Breast epithelium (tissue), 3 donors: ENCODE results near the gene CST9L.

Source experiments
- CTCF ChIP-seq, 3 donors: fragments of 450-650 bp; IDR thresholded peaks; one replicate each; pipeline ENCODE4 v1.5.1; 2016 to 2017; ENCODE audit warnings: antibody characterized with exemption in 3 of 3, mild to moderate bottlenecking in 3 of 3, moderate library complexity in 3 of 3
- POLR2A ChIP-seq: fragments of 450-650 bp; IDR thresholded peaks from one replicate; pipeline ENCODE4 v1.6.1; 2016; ENCODE audit warnings: antibody characterized with exemption, mild to moderate bottlenecking, moderate library complexity

GRCh38 chr20:23514848-23515247 lies 53.4 kb downstream of the CST9L start:
- no peak for TF ChIP-seq POLR2A
- TF ChIP-seq CTCF (IDR thresholded peaks at IDR 0.05), result no peak
